Upper lobe of right lung (tissue), 1 donor: ENCODE measurements around the gene SLC39A8. TPM values are rescaled to one million over a fixed set of nuclear protein-coding genes. Genes with fewer than 3 reads are reported as not detected.
A peak's percentile ranks its signal among the peaks of the same experiment; 100 is the strongest.

Experiments
- ATAC-seq: fragments of 200-7000 bp; cut with Tn5 transposase; one replicate; pipeline ENCODE4 v1.9.1; 2020; ENCODE audit warnings: mild to moderate bottlenecking, moderate library complexity
- DNase-seq: peaks from one replicate; pipeline ENCODE4 v3.0.0-alpha.2; 2020
- H3K27ac ChIP-seq: fragments of 200-600 bp; one replicate; pipeline ENCODE4 v1.8.0; 2022
- H3K27me3 ChIP-seq: fragments of 200-600 bp; one replicate; pipeline ENCODE4 v1.8.0; 2022; ENCODE audit warnings: mild to moderate bottlenecking
- H3K36me3 ChIP-seq: fragments of 200-600 bp; one replicate; pipeline ENCODE4 v1.8.0; 2022
- H3K4me1 ChIP-seq: fragments of 200-600 bp; one replicate; pipeline ENCODE4 v1.8.0; 2022
- H3K4me3 ChIP-seq: fragments of 200-600 bp; one replicate; pipeline ENCODE4 v1.8.0; 2022; ENCODE audit warnings: mild to moderate bottlenecking
- H3K9me3 ChIP-seq: fragments of 200-600 bp; one replicate; pipeline ENCODE4 v1.8.0; 2022
- intact Hi-C: fragments of 100-400 bp; cut with DNase I; formaldehyde crosslinking; loops from one replicate; pipeline ENCODE4 v1.11.0; 2022
- total RNA-seq: library from RNA; stranded (reverse); fragmentation: NEBNext Ultra II Directional; extraction: Animal tissue kit (Norgen Biotek cat#: 25700); gene quantifications from one replicate; pipeline ENCODE4 v1.2.1, GENCODE V29; 2021
- TF ChIP-seq, protein P1 (sequence below): fragments of 200-600 bp; IDR thresholded peaks from one replicate; pipeline ENCODE4 v1.8.0; 2022; ENCODE audit warnings: antibody characterized with exemption
- donor health status: DM: no; HTN: yes; CAD: no; lungs with severe emphysema.

Gene SLC39A8
- total RNA-seq, 1 donor from 2014 or later, result 470 TPM

GRCh38 chr4:102259702-102260101 lies 85.6 kb downstream of the SLC39A8 start:
- ATAC-seq (no peak), DNase-seq (no peak)
- Histone ChIP-seq H3K4me1 (no peaks in the 10 kb centered on the region), H3K4me3 (no peak overlapping the region), H3K27me3 (no peaks in the 10 kb centered on the region), H3K36me3 (no peaks in the 10 kb centered on the region), H3K27ac (no peak overlapping the region), H3K9me3 (no peaks in the 10 kb centered on the region)
- intact Hi-C loops, result no loop called here
- TF ChIP-seq, protein P1, sequence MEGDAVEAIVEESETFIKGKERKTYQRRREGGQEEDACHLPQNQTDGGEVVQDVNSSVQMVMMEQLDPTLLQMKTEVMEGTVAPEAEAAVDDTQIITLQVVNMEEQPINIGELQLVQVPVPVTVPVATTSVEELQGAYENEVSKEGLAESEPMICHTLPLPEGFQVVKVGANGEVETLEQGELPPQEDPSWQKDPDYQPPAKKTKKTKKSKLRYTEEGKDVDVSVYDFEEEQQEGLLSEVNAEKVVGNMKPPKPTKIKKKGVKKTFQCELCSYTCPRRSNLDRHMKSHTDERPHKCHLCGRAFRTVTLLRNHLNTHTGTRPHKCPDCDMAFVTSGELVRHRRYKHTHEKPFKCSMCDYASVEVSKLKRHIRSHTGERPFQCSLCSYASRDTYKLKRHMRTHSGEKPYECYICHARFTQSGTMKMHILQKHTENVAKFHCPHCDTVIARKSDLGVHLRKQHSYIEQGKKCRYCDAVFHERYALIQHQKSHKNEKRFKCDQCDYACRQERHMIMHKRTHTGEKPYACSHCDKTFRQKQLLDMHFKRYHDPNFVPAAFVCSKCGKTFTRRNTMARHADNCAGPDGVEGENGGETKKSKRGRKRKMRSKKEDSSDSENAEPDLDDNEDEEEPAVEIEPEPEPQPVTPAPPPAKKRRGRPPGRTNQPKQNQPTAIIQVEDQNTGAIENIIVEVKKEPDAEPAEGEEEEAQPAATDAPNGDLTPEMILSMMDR, result no peak

DNA sequence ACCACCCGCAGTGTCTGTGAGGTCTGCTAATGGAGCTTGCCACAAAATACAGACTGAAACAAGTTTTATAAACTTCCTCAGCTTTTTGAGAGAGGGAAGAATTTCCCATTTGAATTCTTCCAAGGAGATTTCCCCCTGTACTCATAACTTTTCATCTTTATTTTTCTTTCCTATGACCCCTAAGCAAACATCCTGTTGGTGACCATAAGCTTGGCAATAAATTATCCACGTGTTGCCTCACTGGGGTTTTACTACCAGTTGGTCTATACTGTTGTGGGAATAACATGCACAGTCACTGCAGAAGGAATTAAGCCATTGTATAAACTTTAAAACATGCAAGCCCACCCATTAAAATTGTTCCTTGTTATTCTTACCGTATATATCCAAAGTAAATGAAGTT lies 86.2 kb downstream of the SLC39A8 start:
- Histone ChIP-seq H3K9me3 (no peaks in the 10 kb centered on the region), H3K4me1 (no peaks in the 10 kb centered on the region), H3K4me3 (no peak overlapping the region), H3K27ac (no peak overlapping the region), H3K36me3 (no peaks in the 10 kb centered on the region), H3K27me3 (no peaks in the 10 kb centered on the region)
- no peak for ATAC-seq
- intact Hi-C loops, result no loop called here
- TF ChIP-seq, protein P1, result no peak
- DNase-seq, result no peak

- Histone ChIP-seq H3K27me3 (no peaks in the 10 kb centered on the region), H3K4me1 (no peaks in the 10 kb centered on the region), H3K36me3 (no peaks in the 10 kb centered on the region), H3K9me3 (no peaks in the 10 kb centered on the region), H3K27ac (no peak overlapping the region), H3K4me3 (no peak overlapping the region)
- TF ChIP-seq, protein P1, result no peak
- ATAC-seq, result no peak
- intact Hi-C loops, result no loop called here
- no peak for DNase-seq
Measured at GRCh38 chr4:102256321-102256720, 89.0 kb downstream of the SLC39A8 start.

DNA sequence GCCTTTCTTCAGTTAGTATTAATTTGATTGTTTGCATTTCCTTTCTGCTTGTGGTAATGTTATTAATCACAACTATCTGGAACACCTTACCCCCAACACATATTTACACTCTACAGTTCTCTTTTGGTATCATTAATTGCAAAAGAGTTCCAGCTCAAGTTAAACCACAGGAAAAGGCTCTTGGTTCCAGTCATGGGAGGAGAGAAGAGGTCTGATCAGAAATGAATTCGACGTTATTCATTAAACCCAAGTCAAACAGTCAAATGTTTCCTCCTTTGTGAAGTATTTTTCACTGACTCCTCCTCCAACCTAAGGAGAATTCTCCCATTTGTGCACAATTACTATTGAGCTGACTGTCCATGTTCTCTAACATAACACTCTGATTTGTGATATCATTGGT lies 91.4 kb downstream of the SLC39A8 start:
- TF ChIP-seq, protein P1, result no peak
- intact Hi-C loops, result no loop called here
- no peak for DNase-seq
- Histone ChIP-seq H3K4me1 (no peaks in the 10 kb centered on the region), H3K27me3 (no peaks in the 10 kb centered on the region), H3K9me3 (no peaks in the 10 kb centered on the region), H3K36me3 (no peaks in the 10 kb centered on the region), H3K27ac (no peak overlapping the region), H3K4me3 (no peak overlapping the region)
- ATAC-seq, result peak; percentile 66

GRCh38 chr4:102252171-102252570 lies 93.1 kb downstream of the SLC39A8 start:
- no peak for ATAC-seq

More at GRCh38 chr4:102252171-102252570, 93.1 kb downstream of the SLC39A8 start:
- intact Hi-C loops, result no loop called here
- no peak overlapping the region for H3K4me3 ChIP-seq
- no peaks in the 10 kb centered on the region for H3K9me3 ChIP-seq
- no peaks in the 10 kb centered on the region for H3K4me1 ChIP-seq
- DNase-seq, result no peak
- TF ChIP-seq, protein P1, result no peak
- no peak overlapping the region for H3K27ac ChIP-seq
- H3K27me3 ChIP-seq, result no peaks in the 10 kb centered on the region
- no peaks in the 10 kb centered on the region for H3K36me3 ChIP-seq
